ENCODE results near the gene HLA-DQA1.

DNA sequence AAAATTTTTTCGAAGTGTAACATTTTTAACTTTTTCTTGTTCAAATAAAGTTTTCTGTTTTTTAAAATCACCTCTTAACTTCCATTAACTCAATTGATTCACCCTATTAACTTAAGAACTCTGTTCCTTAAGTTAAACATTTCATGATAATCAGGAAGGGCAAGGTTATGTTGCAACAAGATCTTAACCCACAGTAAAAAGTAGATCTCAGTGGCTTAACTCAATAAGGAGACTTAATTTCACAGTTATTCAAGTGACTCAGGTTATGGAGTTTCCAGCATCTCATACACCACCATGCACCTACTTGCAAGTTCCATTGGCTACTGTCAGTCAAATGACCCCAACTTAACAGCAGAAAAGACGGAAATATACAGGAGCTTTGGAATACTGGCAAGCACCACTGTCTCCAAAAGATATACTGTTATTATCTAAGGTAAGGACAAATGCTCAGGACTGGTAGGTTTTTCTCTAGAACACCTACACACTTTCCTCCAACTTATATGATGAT lies 18.1 kb downstream of the HLA-DQA1 start:
- TF ChIP-seq, protein P1, sequence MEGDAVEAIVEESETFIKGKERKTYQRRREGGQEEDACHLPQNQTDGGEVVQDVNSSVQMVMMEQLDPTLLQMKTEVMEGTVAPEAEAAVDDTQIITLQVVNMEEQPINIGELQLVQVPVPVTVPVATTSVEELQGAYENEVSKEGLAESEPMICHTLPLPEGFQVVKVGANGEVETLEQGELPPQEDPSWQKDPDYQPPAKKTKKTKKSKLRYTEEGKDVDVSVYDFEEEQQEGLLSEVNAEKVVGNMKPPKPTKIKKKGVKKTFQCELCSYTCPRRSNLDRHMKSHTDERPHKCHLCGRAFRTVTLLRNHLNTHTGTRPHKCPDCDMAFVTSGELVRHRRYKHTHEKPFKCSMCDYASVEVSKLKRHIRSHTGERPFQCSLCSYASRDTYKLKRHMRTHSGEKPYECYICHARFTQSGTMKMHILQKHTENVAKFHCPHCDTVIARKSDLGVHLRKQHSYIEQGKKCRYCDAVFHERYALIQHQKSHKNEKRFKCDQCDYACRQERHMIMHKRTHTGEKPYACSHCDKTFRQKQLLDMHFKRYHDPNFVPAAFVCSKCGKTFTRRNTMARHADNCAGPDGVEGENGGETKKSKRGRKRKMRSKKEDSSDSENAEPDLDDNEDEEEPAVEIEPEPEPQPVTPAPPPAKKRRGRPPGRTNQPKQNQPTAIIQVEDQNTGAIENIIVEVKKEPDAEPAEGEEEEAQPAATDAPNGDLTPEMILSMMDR (conservative IDR thresholded peaks at IDR 0.05 in 1 of 2, IDR thresholded peaks at IDR 0.05 in 1 of 2; ENCODE audit: low read depth in 1 of 2, low read length in 2 of 2), result no peak
- TF ChIP-seq EZH2 (IDR thresholded peaks at IDR 0.05; ENCODE audit: low read length, missing control alignments), result no peak
